H9 (cell line): Measurements from ENCODE around the gene TMEM239. TPM values are rescaled to one million over a fixed set of nuclear protein-coding genes. Genes with fewer than 3 reads are reported as not detected.

ENCODE experiments used
- DNase-seq: peaks from one replicate; pipeline ENCODE4 v3.0.0-alpha.2; 2017
- H2AFZ ChIP-seq: one replicate; pipeline ENCODE4 v1.6.1; 2013; ENCODE audit warnings: mild to moderate bottlenecking, low read length, control low read depth, moderate library complexity
- H2AK5ac ChIP-seq: 2 replicates; pipeline ENCODE4 v1.6.1; 2013; ENCODE audit warnings: low read length, control low read depth, mixed read lengths; ENCODE audit not compliant: insufficient read length
- H2BK120ac ChIP-seq: one replicate; pipeline ENCODE4 v1.6.1; 2013; ENCODE audit warnings: low read depth, mild to moderate bottlenecking, low read length, control low read depth, inconsistent platforms; ENCODE audit not compliant: poor library complexity, severe bottlenecking
- H2BK12ac ChIP-seq: 2 replicates; pipeline ENCODE4 v1.6.1; 2013; ENCODE audit warnings: low read length, control low read depth, mixed read lengths, low read depth; ENCODE audit not compliant: insufficient read length
- H2BK15ac ChIP-seq: 2 replicates; pipeline ENCODE4 v1.6.1; 2013; ENCODE audit warnings: low read depth, low read length, control low read depth
- H2BK20ac ChIP-seq: one replicate; pipeline ENCODE4 v1.6.1; 2013; ENCODE audit warnings: low read depth, mild to moderate bottlenecking, low read length, control low read depth, inconsistent platforms; ENCODE audit not compliant: poor library complexity, severe bottlenecking
- H2BK5ac ChIP-seq: 2 replicates; pipeline ENCODE4 v1.6.1; 2013; ENCODE audit warnings: low read length, control low read depth, mixed read lengths; ENCODE audit not compliant: insufficient read length
- H3K14ac ChIP-seq: 2 replicates; pipeline ENCODE4 v1.6.1; 2013; ENCODE audit warnings: low read length, control low read depth; ENCODE audit not compliant: insufficient read depth
- H3K18ac ChIP-seq: 2 replicates; pipeline ENCODE4 v1.6.1; 2013; ENCODE audit warnings: low read depth, mild to moderate bottlenecking, mixed read lengths, low read length, control low read depth; ENCODE audit not compliant: insufficient read length
- H3K23ac ChIP-seq: 2 replicates; pipeline ENCODE4 v1.6.1; 2013; ENCODE audit warnings: low read length, control low read depth, mixed read lengths, low read depth; ENCODE audit not compliant: insufficient read length
- H3K23me2 ChIP-seq: 2 replicates; pipeline ENCODE4 v1.6.1; 2013; ENCODE audit warnings: low read depth, mild to moderate bottlenecking, mixed read lengths, low read length, control low read depth; ENCODE audit not compliant: insufficient read length, poor library complexity, severe bottlenecking
- H3K27ac ChIP-seq: 2 replicates; pipeline ENCODE4 v1.5.1; 2013; ENCODE audit warnings: low read length, control low read depth, mixed read lengths, low read depth; ENCODE audit not compliant: insufficient read length
- H3K27me3 ChIP-seq: 2 replicates; pipeline ENCODE4 v1.6.1; 2013; ENCODE audit warnings: low read length, control low read depth, inconsistent platforms; ENCODE audit not compliant: insufficient read depth
- H3K4ac ChIP-seq: 2 replicates; pipeline ENCODE4 v1.6.1; 2013; ENCODE audit warnings: low read depth, mild to moderate bottlenecking, control low read depth, inconsistent platforms, low read length, moderate library complexity
- H3K4me1 ChIP-seq: 2 replicates; pipeline ENCODE4 v1.6.1; 2013; ENCODE audit warnings: low read length, control low read depth, inconsistent platforms; ENCODE audit not compliant: insufficient read depth
- H3K4me2 ChIP-seq: 2 replicates; pipeline ENCODE4 v1.6.1; 2013; ENCODE audit warnings: low read length, control low read depth, mixed read lengths; ENCODE audit not compliant: insufficient read length, insufficient read depth
- H3K56ac ChIP-seq: 2 replicates; pipeline ENCODE4 v1.6.1; 2013; ENCODE audit warnings: low read depth, mild to moderate bottlenecking, mixed read lengths, low read length, control low read depth; ENCODE audit not compliant: insufficient read length
- H3K79me1 ChIP-seq: 2 replicates; pipeline ENCODE4 v1.6.1; 2013; ENCODE audit warnings: low read depth, mild to moderate bottlenecking, moderate library complexity, low read length, control low read depth, inconsistent platforms; ENCODE audit not compliant: insufficient read depth, poor library complexity, severe bottlenecking
- H3K79me2 ChIP-seq: 2 replicates; pipeline ENCODE4 v1.6.1; 2013; ENCODE audit warnings: low read length, control low read depth, inconsistent platforms; ENCODE audit not compliant: insufficient read depth
- H3K9ac ChIP-seq: 2 replicates; pipeline ENCODE4 v1.6.1; 2013; ENCODE audit warnings: low read length, control low read depth, mixed read lengths; ENCODE audit not compliant: insufficient read length; ENCODE audit errors: extremely low read depth
- H3K9me3 ChIP-seq: one replicate; pipeline ENCODE4 v1.6.1; 2013; ENCODE audit warnings: low read depth, low read length, inconsistent platforms; ENCODE audit not compliant: control insufficient read depth
- H3T11ph ChIP-seq: one replicate; pipeline ENCODE4 v1.6.1; 2013; ENCODE audit warnings: mild to moderate bottlenecking, low read length, control low read depth, inconsistent platforms
- H4K20me1 ChIP-seq: one replicate; pipeline ENCODE4 v1.6.1; 2013; ENCODE audit not compliant: control insufficient read depth, insufficient read length, insufficient read depth
- H4K5ac ChIP-seq: 2 replicates; pipeline ENCODE4 v1.6.1; 2013; ENCODE audit warnings: low read depth, mild to moderate bottlenecking, mixed read lengths, low read length, control low read depth; ENCODE audit not compliant: insufficient read length
- H4K8ac ChIP-seq: replicated peaks from 2 replicates; pipeline ENCODE4 v1.6.1; 2013; ENCODE audit warnings: low read length, control low read depth, mixed read lengths, low read depth; ENCODE audit not compliant: insufficient read length
- H4K91ac ChIP-seq: 2 replicates; pipeline ENCODE4 v1.6.1; 2013; ENCODE audit warnings: low read depth, mild to moderate bottlenecking, moderate library complexity, mixed read lengths, low read length, control low read depth; ENCODE audit not compliant: insufficient read length
- H3K27ac Mint-ChIP-seq, 3 experiments: 2 replicates in 2 of 3; 3 replicates in 1 of 3; pipeline ENCODE4 v1.8.0; 2020 to 2021; ENCODE audit warnings: mixed read lengths in 3 of 3, mild to moderate bottlenecking in 1 of 3, moderate library complexity in 1 of 3
- H3K27me3 Mint-ChIP-seq: 2 replicates; pipeline ENCODE4 v1.8.0; 2021; ENCODE audit warnings: low read depth, mild to moderate bottlenecking, moderate library complexity, mixed read lengths
- H3K36me3 Mint-ChIP-seq, 3 experiments: 2 replicates in 2 of 3; 3 replicates in 1 of 3; pipeline ENCODE4 v1.8.0; 2020 to 2021; ENCODE audit warnings: low read depth in 3 of 3, mixed read lengths in 3 of 3; ENCODE audit not compliant: insufficient read depth in 1 of 3
- H3K4me1 Mint-ChIP-seq, 2 experiments: 2 replicates each; pipeline ENCODE4 v1.8.0; 2020; ENCODE audit warnings: mixed read lengths in 2 of 2
- H3K4me3 Mint-ChIP-seq, 2 experiments: 2 replicates in 1 of 2; 3 replicates in 1 of 2; pipeline ENCODE4 v1.8.0; 2020 to 2021; ENCODE audit warnings: mild to moderate bottlenecking in 2 of 2, mixed read lengths in 2 of 2, moderate library complexity in 1 of 2
- H3K9me3 Mint-ChIP-seq, 2 experiments: 2 replicates in 1 of 2; 3 replicates in 1 of 2; pipeline ENCODE4 v1.8.0; 2020; ENCODE audit warnings: mild to moderate bottlenecking in 2 of 2, mixed read lengths in 2 of 2, moderate library complexity in 1 of 2
- WGBS: extraction: QIAGEN DNeasy Blood & Tissue Kit; methylation state at CpG from one replicate; pipeline ENCODE4 v1.1.7; 2013; ENCODE audit warnings: missing lambda C conversion rate, low lambda C conversion rate, mixed read lengths; ENCODE audit not compliant: insufficient read length; ENCODE audit errors: extremely low coverage; 5-methylcytosine and 5-hydroxymethylcytosine counted together
- total RNA-seq: library from RNA; stranded (reverse); gene quantifications from 2 replicates; pipeline ENCODE4 v1.2.1, GENCODE V29; 2021
- TF ChIP-seq, protein P1 (sequence below): fragments of 200-600 bp; sonication (generic); conservative IDR thresholded peaks from 3 replicates; pipeline ENCODE4 v1.8.0; 2021; ENCODE audit warnings: antibody characterized with exemption, mild to moderate bottlenecking

The TMEM239 gene
- total RNA-seq, 1 experiment from 2014 or later = not detected

DNA sequence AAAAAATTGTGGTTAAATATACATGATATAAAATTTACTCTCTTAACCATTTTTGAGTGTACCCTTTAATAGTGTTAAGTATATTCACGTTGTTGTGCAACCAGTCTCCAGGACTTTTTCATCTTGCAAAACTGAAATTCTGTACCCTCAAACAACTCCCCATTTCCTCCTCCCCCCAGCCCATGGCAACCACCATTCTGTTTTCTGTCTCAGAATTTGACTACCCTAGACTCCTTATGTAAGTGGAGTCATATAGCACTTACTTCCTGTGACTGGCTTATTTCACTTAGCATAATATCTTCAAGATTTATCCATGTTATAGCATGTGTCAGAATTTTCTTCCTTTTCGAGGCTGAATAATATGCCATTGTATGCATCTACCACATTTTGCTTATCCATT, 29.4 kb downstream of the TMEM239 start:
- no peak overlapping the region for H3K18ac ChIP-seq
- no peak overlapping the region for H3K23ac ChIP-seq
- H3K23me2 ChIP-seq = peaks cover 7% of the 10 kb centered on the region
- no peaks in the 10 kb centered on the region for H3K36me3 Mint-ChIP-seq
- H2AFZ ChIP-seq = no peak overlapping the region
- no peak overlapping the region for H4K5ac ChIP-seq
- no CpG with 5 or more reads among the region's 2 CpGs for WGBS
- H3K27ac Mint-ChIP-seq = no peak overlapping the region
- no peak overlapping the region for H2BK12ac ChIP-seq
- H3K79me2 ChIP-seq = no peaks in the 10 kb centered on the region
- no peak for DNase-seq
- no peak overlapping the region for H3K4ac ChIP-seq
- H3K4me1 Mint-ChIP-seq = peaks cover 4% of the 10 kb centered on the region in 2 experiments
- H2AK5ac ChIP-seq = no peak overlapping the region
- H2BK5ac ChIP-seq = no peak overlapping the region
- no peaks in the 10 kb centered on the region for H3K4me1 ChIP-seq
- H3K79me1 ChIP-seq = no peaks in the 10 kb centered on the region
- no peak overlapping the region for H4K8ac ChIP-seq
- H3T11ph ChIP-seq = no peak overlapping the region
- TF ChIP-seq, protein P1, sequence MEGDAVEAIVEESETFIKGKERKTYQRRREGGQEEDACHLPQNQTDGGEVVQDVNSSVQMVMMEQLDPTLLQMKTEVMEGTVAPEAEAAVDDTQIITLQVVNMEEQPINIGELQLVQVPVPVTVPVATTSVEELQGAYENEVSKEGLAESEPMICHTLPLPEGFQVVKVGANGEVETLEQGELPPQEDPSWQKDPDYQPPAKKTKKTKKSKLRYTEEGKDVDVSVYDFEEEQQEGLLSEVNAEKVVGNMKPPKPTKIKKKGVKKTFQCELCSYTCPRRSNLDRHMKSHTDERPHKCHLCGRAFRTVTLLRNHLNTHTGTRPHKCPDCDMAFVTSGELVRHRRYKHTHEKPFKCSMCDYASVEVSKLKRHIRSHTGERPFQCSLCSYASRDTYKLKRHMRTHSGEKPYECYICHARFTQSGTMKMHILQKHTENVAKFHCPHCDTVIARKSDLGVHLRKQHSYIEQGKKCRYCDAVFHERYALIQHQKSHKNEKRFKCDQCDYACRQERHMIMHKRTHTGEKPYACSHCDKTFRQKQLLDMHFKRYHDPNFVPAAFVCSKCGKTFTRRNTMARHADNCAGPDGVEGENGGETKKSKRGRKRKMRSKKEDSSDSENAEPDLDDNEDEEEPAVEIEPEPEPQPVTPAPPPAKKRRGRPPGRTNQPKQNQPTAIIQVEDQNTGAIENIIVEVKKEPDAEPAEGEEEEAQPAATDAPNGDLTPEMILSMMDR = no peak
- no peak overlapping the region for H3K14ac ChIP-seq
- H3K9ac ChIP-seq = no peak overlapping the region
- no peak overlapping the region for H2BK120ac ChIP-seq
- H3K9me3 ChIP-seq = no peaks in the 10 kb centered on the region
- no peak overlapping the region for H3K4me2 ChIP-seq
- H3K56ac ChIP-seq = no peak overlapping the region
- no peak overlapping the region for H2BK20ac ChIP-seq
- H3K27me3 Mint-ChIP-seq = no peaks in the 10 kb centered on the region
- H3K4me3 Mint-ChIP-seq = no peak overlapping the region
- no peak overlapping the region for H4K91ac ChIP-seq
- no peak overlapping the region for H3K27ac ChIP-seq
- H3K9me3 Mint-ChIP-seq = no peaks in the 10 kb centered on the region; a peak in 1 of 5 replicates
- H2BK15ac ChIP-seq = no peak overlapping the region
- no peaks in the 10 kb centered on the region for H4K20me1 ChIP-seq
- H3K27me3 ChIP-seq = no peaks in the 10 kb centered on the region
